GM12878 (cell line): Measurements from ENCODE around the gene HMGXB4. TPM values are rescaled to one million over a fixed set of nuclear protein-coding genes. Genes with fewer than 3 reads are reported as not detected.

ENCODE experiments used
- ATAC-seq: fragments of 200-7000 bp; cut with Tn5 transposase; 3 replicates; pipeline ENCODE4 v1.9.1; 2020; ENCODE audit warnings: mild to moderate bottlenecking, moderate library complexity
- BruUV-seq: library from RNA; stranded (reverse); fragments of 400-500 nt; replicated peaks from 2 replicates; lab custom pipeline; 2021; lab: Mats Ljungman, UMichigan
- CTCF ChIA-PET: fragments of 300-600 bp; sonication (Branson Sonifier 250); formaldehyde crosslinking; extraction: SDS; loops from one replicate; lab custom pipeline; 2021; ENCODE audit warnings: inconsistent platforms; lab: Yijun Ruan, JAX
- POLR2A ChIA-PET: fragments of 350-600 bp; formaldehyde crosslinking; extraction: SDS; loops from one replicate; lab custom pipeline; 2021; ENCODE audit warnings: inconsistent platforms; lab: Charles Lee
- RAD21 ChIA-PET: fragments of 300-600 bp; sonication (Branson Sonifier 250); formaldehyde crosslinking; loops from one replicate; lab custom pipeline; 2023; ENCODE audit warnings: antibody characterized with exemption; ENCODE audit not compliant: unreplicated experiment; lab: Charles Lee
- SMC1A ChIA-PET: fragments of 300-600 bp; sonication (Branson Sonifier 250); formaldehyde crosslinking; loops from one replicate; lab custom pipeline; 2023; ENCODE audit not compliant: unreplicated experiment, uncharacterized antibody; lab: Charles Lee
- DNase-seq: peaks from one replicate; pipeline ENCODE4 v3.0.0-alpha.2; 2011; ENCODE audit warnings: low read depth, low spot score
- FAIRE-seq: peaks from 3 replicates; lab custom pipeline; 2011; peaks lifted over from hg19 to GRCh38; lab: Jason Lieb, UNC
- H2AFZ ChIP-seq: 2 replicates; pipeline ENCODE4 v1.6.0; 2011; ENCODE audit warnings: low read depth, low read length, control low read depth; ENCODE audit not compliant: control insufficient read depth
- H3K27ac ChIP-seq: 2 replicates; pipeline ENCODE4 v1.5.1; 2011; ENCODE audit warnings: control low read depth; ENCODE audit not compliant: control insufficient read depth, insufficient read depth
- H3K27me3 ChIP-seq, 2 experiments: replicated peaks in 1 of 2; 2 replicates each; pipeline versions ENCODE4 v1.6.0 to v1.6.1; 2011; ENCODE audit warnings: low read length in 1 of 2; ENCODE audit not compliant: control insufficient read depth in 2 of 2, insufficient read depth in 2 of 2
- H3K36me3 ChIP-seq, 2 experiments: 2 replicates each; pipeline ENCODE4 v1.5.1; 2011; ENCODE audit warnings: low read length in 1 of 2; ENCODE audit not compliant: control insufficient read depth in 2 of 2, insufficient read depth in 2 of 2
- H3K4me1 ChIP-seq: 2 replicates; pipeline ENCODE4 v1.6.1; 2011; ENCODE audit warnings: mild to moderate bottlenecking, low read length, moderate library complexity, mixed read lengths; ENCODE audit not compliant: control insufficient read depth, insufficient read depth
- H3K4me2 ChIP-seq: 2 replicates; pipeline ENCODE4 v1.6.0; 2011; ENCODE audit warnings: control low read depth; ENCODE audit not compliant: control insufficient read depth, insufficient read depth
- H3K4me3 ChIP-seq: fragments of 200-600 bp; sonication (generic); 2 replicates; pipeline ENCODE4 v1.5.1; 2016
- H3K79me2 ChIP-seq: 2 replicates; pipeline ENCODE4 v1.6.0; 2011; ENCODE audit warnings: low read length; ENCODE audit not compliant: control insufficient read depth, insufficient read depth
- H3K9ac ChIP-seq: 2 replicates; pipeline ENCODE4 v1.8.0; 2011; ENCODE audit warnings: low read length, control low read depth, mixed read lengths; ENCODE audit not compliant: control insufficient read depth, insufficient read depth
- H3K9me3 ChIP-seq: replicated peaks from 3 replicates; pipeline ENCODE4 v1.5.1; 2011; ENCODE audit warnings: mild to moderate bottlenecking, low read length; ENCODE audit not compliant: control insufficient read depth, insufficient read depth
- H4K20me1 ChIP-seq: 2 replicates; pipeline ENCODE4 v1.6.0; 2011; ENCODE audit not compliant: control insufficient read depth, insufficient read depth
- CBX3 ChIP-seq: fragments of 200-600 bp; sonication (generic); IDR thresholded peaks from 2 replicates; pipeline ENCODE4 v1.6.1; 2016; ENCODE audit warnings: low read depth, borderline replicate concordance
- CHD1 ChIP-seq: IDR thresholded peaks from 2 replicates; pipeline ENCODE4 v1.6.1; 2012; ENCODE audit warnings: low read depth, low read length, improper control_type of control experiment
- CREB1 ChIP-seq: IDR thresholded peaks from 2 replicates; pipeline ENCODE4 v1.6.1; 2012; ENCODE audit warnings: low read depth, mild to moderate bottlenecking, inconsistent platforms
- ETV6 ChIP-seq, 2 experiments: fragments of 450-650 bp in 1 of 2; IDR thresholded peaks in 1 of 2; conservative IDR thresholded peaks in 1 of 2; 2 replicates each; pipeline ENCODE4 v1.6.1; 2014; ENCODE audit warnings: antibody characterized with exemption in 1 of 2, borderline replicate concordance in 1 of 2, low read depth in 1 of 2, mild to moderate bottlenecking in 1 of 2, moderate library complexity in 1 of 2
- MTA2 ChIP-seq: fragments of 450-650 bp; IDR thresholded peaks from 2 replicates; pipeline ENCODE4 v1.6.1; 2016; ENCODE audit warnings: low read depth, mild to moderate bottlenecking, moderate library complexity
- MYB ChIP-seq: fragments of 150-350 bp; IDR thresholded peaks from 2 replicates; pipeline ENCODE4 v1.6.1; 2014; ENCODE audit warnings: mild to moderate bottlenecking, low read depth, low read length, borderline replicate concordance
- NRF1 ChIP-seq: conservative IDR thresholded peaks from 2 replicates; pipeline ENCODE4 v1.6.1; 2011; ENCODE audit warnings: mild to moderate bottlenecking, low read depth, low read length, improper control_type of control experiment
- SP1 ChIP-seq: IDR thresholded peaks from one replicate; pipeline ENCODE4 v1.6.1; 2011; ENCODE audit warnings: low read depth, low read length
- SRF ChIP-seq, 2 experiments: IDR thresholded peaks; 2 replicates each; pipeline ENCODE4 v1.6.1; 2011; ENCODE audit warnings: low read depth in 2 of 2, low read length in 2 of 2, mild to moderate bottlenecking in 1 of 2, moderate library complexity in 1 of 2
- TBL1XR1 ChIP-seq: IDR thresholded peaks from 2 replicates; pipeline ENCODE4 v1.6.1; 2012; ENCODE audit warnings: low read depth, low read length, improper control_type of control experiment
- ZNF687 ChIP-seq: fragments of 450-650 bp; IDR thresholded peaks from 2 replicates; pipeline ENCODE4 v1.6.1; 2017; ENCODE audit warnings: mild to moderate bottlenecking, moderate library complexity
- WGBS: methylation state at CpG from one replicate; pipeline ENCODE4 v1.1.6; 2016; ENCODE audit warnings: low lambda C conversion rate; ENCODE audit not compliant: insufficient replicate concordance, insufficient coverage; ENCODE audit errors: missing lambda C conversion rate; 5-methylcytosine and 5-hydroxymethylcytosine counted together
- in situ Hi-C: fragments of 300-500 bp; cut with MboI; formaldehyde crosslinking; loops from 9 replicates; pipeline ENCODE4 v1.14.3; 2018; ENCODE audit warnings: mixed read lengths
- intact Hi-C: fragments of 100-400 bp; cut with micrococcal nuclease; formaldehyde crosslinking; loops from one replicate; pipeline ENCODE4 v1.14.2; 2022; ENCODE audit not compliant: unreplicated experiment
- polyA plus RNA-seq, 11 experiments: library from polyadenylated mRNA; depleted of rRNA in 4 of 11; unstranded in 6 of 11; stranded (reverse) in 5 of 11; fragments of >200 nt; fragmentation: Nextera tagmentation in 4 of 11; fragmentation: Illumina TruSeq in 1 of 11; extraction: Ambion mirVana in 4 of 11; extraction: Trizol in 1 of 11; gene quantifications; 1 replicate in 1 of 11; 2 replicates in 10 of 11; pipeline versions ENCODE4 v1.2.1 to v1.2.3, GENCODE V29; 2011 to 2016; ENCODE audit warnings: inconsistent platforms in 2 of 11, missing spikeins in 2 of 11, low read depth in 1 of 11
- total RNA-seq, 4 experiments: library from RNA; depleted of rRNA in 3 of 4; stranded (reverse); fragments of >200 nt in 3 of 4; fragmentation: Illumina TruSeq in 1 of 4; extraction: Trizol in 1 of 4; gene quantifications; 2 replicates each; pipeline versions ENCODE4 v1.2.1 to v1.2.3, GENCODE V29; 2013 to 2021
- TF ChIP-seq, protein P1 (sequence below): fragments of 450-650 bp; IDR thresholded peaks from 2 replicates; pipeline ENCODE4 v1.6.1; 2016; ENCODE audit warnings: mild to moderate bottlenecking

The HMGXB4 gene
- total and polyA plus RNA-seq, 10 of the 15 experiments (the other 5 are each of a cell fraction or from before 2014, with no cell fraction given): 15.5 to 44.5 (median 24.9) TPM

DNA sequence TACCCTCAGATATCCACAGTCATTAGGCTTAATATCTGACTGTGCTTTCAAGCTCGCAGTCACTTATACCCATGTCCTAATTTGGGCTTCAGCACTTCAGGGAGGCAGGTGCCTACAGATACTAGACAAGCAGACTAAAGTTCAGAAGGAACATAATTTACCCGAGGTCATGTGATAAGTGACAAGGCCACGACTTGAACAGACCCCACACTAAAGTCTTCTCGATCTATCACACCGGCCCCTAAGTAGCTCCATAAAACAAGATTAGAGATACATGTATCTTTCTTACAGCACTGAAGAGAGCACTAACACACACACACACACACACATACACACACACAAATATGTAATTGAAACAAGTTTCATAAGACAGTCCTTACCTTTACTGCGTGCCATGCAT is 75.0 kb downstream of the HMGXB4 start:
- H3K9me3 ChIP-seq: no peaks in the 10 kb centered on the region
- no peak for ATAC-seq
- H3K27ac ChIP-seq: no peak overlapping the region
- no peak overlapping the region for H3K9ac ChIP-seq
- H3K4me3 ChIP-seq: no peak overlapping the region
- WGBS: 90% methylated on average over 6 of the region's 6 CpGs
- SMC1A ChIA-PET: no interaction called here
- peaks cover 9% of the 10 kb centered on the region for H3K4me1 ChIP-seq
- no peak overlapping the region for H3K4me2 ChIP-seq
- no peaks in the 10 kb centered on the region for H3K79me2 ChIP-seq
- POLR2A ChIA-PET: no interaction called here
- no peaks in the 10 kb centered on the region for H4K20me1 ChIP-seq
- CTCF ChIA-PET: no interaction called here
- RAD21 ChIA-PET: no interaction called here
- DNase-seq: no peak
- no peak overlapping the region for H2AFZ ChIP-seq
- in situ Hi-C loops: no loop called here
- no peak for TF ChIP-seq MTA2
- TF ChIP-seq ETV6 (conservative IDR thresholded peaks at IDR 0.05 in 1 of 2, IDR thresholded peaks at IDR 0.05 in 1 of 2; ENCODE audit: borderline replicate concordance in 1 of 2, low read depth in 1 of 2): no peak
- no peak for TF ChIP-seq SRF (IDR thresholded peaks at IDR 0.05; ENCODE audit: low read depth in 2 of 2, low read length in 2 of 2)
- TF ChIP-seq CREB1: no peak
- no peak for TF ChIP-seq TBL1XR1
- TF ChIP-seq SP1: no peak
- TF ChIP-seq, protein P1, sequence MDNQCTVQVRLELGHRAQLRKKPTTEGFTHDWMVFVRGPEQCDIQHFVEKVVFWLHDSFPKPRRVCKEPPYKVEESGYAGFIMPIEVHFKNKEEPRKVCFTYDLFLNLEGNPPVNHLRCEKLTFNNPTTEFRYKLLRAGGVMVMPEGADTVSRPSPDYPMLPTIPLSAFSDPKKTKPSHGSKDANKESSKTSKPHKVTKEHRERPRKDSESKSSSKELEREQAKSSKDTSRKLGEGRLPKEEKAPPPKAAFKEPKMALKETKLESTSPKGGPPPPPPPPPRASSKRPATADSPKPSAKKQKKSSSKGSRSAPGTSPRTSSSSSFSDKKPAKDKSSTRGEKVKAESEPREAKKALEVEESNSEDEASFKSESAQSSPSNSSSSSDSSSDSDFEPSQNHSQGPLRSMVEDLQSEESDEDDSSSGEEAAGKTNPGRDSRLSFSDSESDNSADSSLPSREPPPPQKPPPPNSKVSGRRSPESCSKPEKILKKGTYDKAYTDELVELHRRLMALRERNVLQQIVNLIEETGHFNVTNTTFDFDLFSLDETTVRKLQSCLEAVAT: no peak
- TF ChIP-seq CBX3: no peak
- no peak for TF ChIP-seq NRF1
- TF ChIP-seq ZNF687: no peak
- no peak for TF ChIP-seq CHD1
- TF ChIP-seq MYB: no peak
- intact Hi-C loops: no loop called here
- H3K27me3 ChIP-seq: no peaks in the 10 kb centered on the region
- peak; percentile 56 for FAIRE-seq
- BruUV-seq: no TSS peak
- H3K36me3 ChIP-seq: peaks cover 0 to 28% of the 10 kb centered on the region in 2 experiments; a peak in 2 of 4 replicates
